Thyroid gland (tissue), 4 donors: ENCODE results near the gene COX6B2. TPM values are rescaled to one million over a fixed set of nuclear protein-coding genes. Genes with fewer than 3 reads are reported as not detected.

Source experiments
- DNase-seq, 2 donors: peaks; one replicate each; pipeline ENCODE4 v3.0.0-alpha.2; 2019
- H3K27ac ChIP-seq, 3 donors: fragments of 200-600 bp; sonication (generic); 1 replicate in 2 of 3; 2 replicates in 1 of 3; pipeline ENCODE4 v1.5.1; 2016 to 2019; ENCODE audit warnings: mild to moderate bottlenecking in 1 of 3, moderate library complexity in 1 of 3
- H3K27me3 ChIP-seq: fragments of 200-600 bp; sonication (generic); one replicate; pipeline ENCODE4 v1.5.1; 2019
- H3K36me3 ChIP-seq, 2 donors: fragments of 200-600 bp; sonication (generic); one replicate each; pipeline ENCODE4 v1.5.1; 2016 to 2019
- H3K4me1 ChIP-seq, 2 donors: fragments of 200-600 bp; sonication (generic); one replicate each; pipeline ENCODE4 v1.5.1; 2017 to 2019
- H3K4me3 ChIP-seq, 3 donors: fragments of 200-600 bp; sonication (generic); replicated peaks in 1 of 3; 1 replicate in 2 of 3; 2 replicates in 1 of 3; pipeline ENCODE4 v1.5.1; 2016; ENCODE audit warnings: mild to moderate bottlenecking in 1 of 3
- H3K9me3 ChIP-seq: fragments of 200-600 bp; sonication (generic); one replicate; pipeline ENCODE4 v1.5.1; 2017
- POLR2A ChIP-seq, 2 donors: fragments of 450-650 bp; IDR thresholded peaks; one replicate each; pipeline ENCODE4 v1.6.1; 2017; ENCODE audit warnings: antibody characterized with exemption in 2 of 2, mild to moderate bottlenecking in 2 of 2, moderate library complexity in 1 of 2
- WGBS, 2 donors: methylation state at CpG; one replicate each; pipeline ENCODE4 v1.1.5; 2017; 5-methylcytosine and 5-hydroxymethylcytosine counted together
- intact Hi-C: fragments of 100-400 bp; cut with DNase I; formaldehyde crosslinking; loops from one replicate; pipeline ENCODE4 v1.15.1; 2023
- total RNA-seq, 4 donors: library from RNA; depleted of rRNA; stranded (reverse); fragments of >200 nt; gene quantifications; one replicate each; pipeline ENCODE4 v1.2.3, GENCODE V29; 2016
- TF ChIP-seq, protein P1 (sequence below), 6 experiments: fragments of 200-600 bp in 3 of 6; fragments of 450-650 bp in 3 of 6; sonication (generic) in 3 of 6; IDR thresholded peaks; one replicate each; pipeline ENCODE4 v1.5.1; 2016 to 2019; ENCODE audit warnings: antibody characterized with exemption in 6 of 6, mild to moderate bottlenecking in 2 of 6, inconsistent platforms in 1 of 6, moderate library complexity in 1 of 6

COX6B2 gene
- total RNA-seq, 4 donors from 2014 or later = 0.94 TPM; not detected in 3

DNA sequence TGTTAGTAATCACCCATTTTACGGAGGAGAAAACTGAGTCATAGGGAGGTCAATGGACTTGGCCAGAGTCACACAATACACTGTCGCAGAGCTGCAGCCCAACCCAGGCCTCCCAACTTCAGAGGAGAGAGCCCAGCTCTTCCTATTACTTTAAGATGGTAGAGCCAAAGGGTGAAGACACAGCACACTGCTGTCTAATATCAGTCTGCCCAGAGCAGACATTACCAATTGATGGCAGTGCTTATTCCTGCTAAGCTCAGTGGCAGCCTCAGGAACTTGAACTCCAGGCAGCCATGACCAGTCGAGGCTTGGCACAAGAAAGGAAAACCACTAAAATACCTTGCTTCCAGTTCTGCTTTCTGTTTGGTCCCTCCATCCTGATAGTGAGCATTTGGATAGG is 47.8 kb downstream of the COX6B2 start:
- no peak for DNase-seq
- H3K27me3 ChIP-seq = no peaks in the 10 kb centered on the region

DNA sequence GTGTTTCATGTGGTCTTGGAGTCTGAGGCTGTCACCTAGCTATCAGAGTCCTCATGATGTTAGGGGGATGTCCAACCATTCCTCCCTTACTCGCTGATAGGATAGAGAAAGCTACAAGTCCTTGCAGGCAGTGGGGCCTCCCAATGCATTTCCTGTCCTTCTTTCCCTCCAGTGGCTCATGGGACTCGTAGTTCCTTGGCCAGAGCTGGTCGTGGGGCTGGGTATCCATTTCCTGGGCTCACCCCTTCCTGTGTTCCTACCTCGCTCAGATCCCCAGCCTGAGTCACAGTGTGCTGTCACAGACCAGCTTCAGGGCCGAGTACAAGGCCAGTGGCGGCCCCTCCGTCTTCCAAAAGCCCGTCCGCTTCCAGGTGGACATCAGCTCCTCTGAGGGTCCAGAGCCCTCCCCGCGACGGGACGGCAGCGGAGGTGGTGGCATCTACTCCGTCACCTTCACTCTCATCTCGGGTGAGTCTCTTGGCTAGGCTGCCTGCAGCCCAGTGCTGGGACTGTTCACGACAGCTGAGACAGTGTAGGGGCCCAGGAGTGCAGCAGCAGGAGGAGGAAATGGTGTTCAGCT is 48.4 kb downstream of the COX6B2 start:
- no peak overlapping the region for H3K4me3 ChIP-seq
- no peak for DNase-seq
- H3K4me1 ChIP-seq = peaks cover 5 to 6% of the 10 kb centered on the region in 2 donors
- TF ChIP-seq, protein P1, sequence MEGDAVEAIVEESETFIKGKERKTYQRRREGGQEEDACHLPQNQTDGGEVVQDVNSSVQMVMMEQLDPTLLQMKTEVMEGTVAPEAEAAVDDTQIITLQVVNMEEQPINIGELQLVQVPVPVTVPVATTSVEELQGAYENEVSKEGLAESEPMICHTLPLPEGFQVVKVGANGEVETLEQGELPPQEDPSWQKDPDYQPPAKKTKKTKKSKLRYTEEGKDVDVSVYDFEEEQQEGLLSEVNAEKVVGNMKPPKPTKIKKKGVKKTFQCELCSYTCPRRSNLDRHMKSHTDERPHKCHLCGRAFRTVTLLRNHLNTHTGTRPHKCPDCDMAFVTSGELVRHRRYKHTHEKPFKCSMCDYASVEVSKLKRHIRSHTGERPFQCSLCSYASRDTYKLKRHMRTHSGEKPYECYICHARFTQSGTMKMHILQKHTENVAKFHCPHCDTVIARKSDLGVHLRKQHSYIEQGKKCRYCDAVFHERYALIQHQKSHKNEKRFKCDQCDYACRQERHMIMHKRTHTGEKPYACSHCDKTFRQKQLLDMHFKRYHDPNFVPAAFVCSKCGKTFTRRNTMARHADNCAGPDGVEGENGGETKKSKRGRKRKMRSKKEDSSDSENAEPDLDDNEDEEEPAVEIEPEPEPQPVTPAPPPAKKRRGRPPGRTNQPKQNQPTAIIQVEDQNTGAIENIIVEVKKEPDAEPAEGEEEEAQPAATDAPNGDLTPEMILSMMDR (IDR thresholded peaks at IDR 0.05) = no peak
- TF ChIP-seq POLR2A (IDR thresholded peaks at IDR 0.05) = no peak
- H3K27ac ChIP-seq = no peak overlapping the region
- no peaks in the 10 kb centered on the region for H3K9me3 ChIP-seq
- intact Hi-C loops = loop anchor here (10.0 kb wide), 2 partner anchors 119 to 199 kb away; no protein-coding TSS in a partner anchor
- 90 to 94% methylated on average over 12 to 17 of the region's 17 CpGs for WGBS, 2 donors
- H3K36me3 ChIP-seq = no peaks in the 10 kb centered on the region
- H3K27me3 ChIP-seq = no peaks in the 10 kb centered on the region

More for the DNA sequence above, 47.8 kb downstream of the COX6B2 start:
- Histone ChIP-seq H3K27ac (no peak overlapping the region), H3K9me3 (no peaks in the 10 kb centered on the region), H3K36me3 (no peaks in the 10 kb centered on the region), H3K4me3 (no peak overlapping the region), H3K4me1 (peaks cover under 1 to 4% of the 10 kb centered on the region in 2 donors)
- intact Hi-C loops = loop anchor here (10.0 kb wide), 2 partner anchors 118 to 198 kb away; no protein-coding TSS in a partner anchor
- no peak for TF ChIP-seq POLR2A (IDR thresholded peaks at IDR 0.05)
- TF ChIP-seq, protein P1 (IDR thresholded peaks at IDR 0.05) = no peak
- 87 to 90% methylated on average over 3 of the region's 3 CpGs for WGBS, 2 donors

DNA sequence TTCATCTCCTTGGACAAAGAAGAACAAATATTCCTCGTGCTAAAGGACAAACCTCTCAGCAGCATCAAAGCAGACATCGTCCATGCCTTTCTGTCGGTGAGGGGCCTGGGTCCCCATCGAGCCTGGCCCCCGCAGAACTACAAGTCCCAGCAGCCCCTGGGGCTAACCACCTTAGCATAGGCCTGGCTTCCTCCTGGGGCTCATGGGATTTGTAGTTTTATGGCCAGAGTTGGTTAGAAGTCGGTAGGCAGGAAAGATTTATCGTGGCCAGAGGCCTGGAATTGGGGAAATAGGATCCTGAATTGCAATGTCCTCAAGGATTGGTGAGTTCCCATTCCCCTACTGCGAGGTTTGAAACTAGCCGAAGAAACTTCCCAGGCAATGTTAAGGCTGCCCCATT is 49.0 kb downstream of the COX6B2 start:
- Histone ChIP-seq H3K4me3 (no peak overlapping the region), H3K9me3 (no peaks in the 10 kb centered on the region), H3K4me1 (peaks cover 5 to 6% of the 10 kb centered on the region in 2 donors), H3K27me3 (no peaks in the 10 kb centered on the region), H3K36me3 (no peaks in the 10 kb centered on the region), H3K27ac (no peak overlapping the region)
- no peak for DNase-seq
- intact Hi-C loops = loop anchor here (10.0 kb wide), 2 partner anchors 119 to 199 kb away; no protein-coding TSS in a partner anchor
- 78 to 89% methylated on average over 9 of the region's 9 CpGs for WGBS, 2 donors
- TF ChIP-seq, protein P1 (IDR thresholded peaks at IDR 0.05) = no peak
- TF ChIP-seq POLR2A (IDR thresholded peaks at IDR 0.05) = no peak

DNA sequence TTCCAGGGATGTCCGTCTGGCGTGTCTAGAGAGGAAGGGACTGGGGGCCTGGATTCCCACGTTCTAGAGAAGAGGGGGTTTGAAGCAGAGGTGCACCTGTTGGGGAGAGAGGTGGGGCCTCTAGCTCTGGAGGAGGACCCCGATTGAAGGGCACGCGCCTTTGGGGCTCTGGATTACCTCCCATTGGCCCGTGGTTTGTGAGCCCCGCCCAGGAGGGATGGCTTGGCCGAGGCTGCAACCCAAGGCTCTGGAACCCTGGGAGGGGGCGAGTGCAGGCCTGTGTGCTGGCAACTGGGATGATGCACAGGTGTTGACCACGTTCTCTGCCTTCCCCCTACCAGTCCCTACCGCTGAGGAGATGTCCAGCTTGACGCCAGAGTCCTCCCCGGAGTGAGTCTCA is 49.5 kb downstream of the COX6B2 start:
- WGBS, 2 donors = 77 to 80% methylated on average over 13 to 14 of the region's 14 CpGs
- Histone ChIP-seq H3K27ac (no peak overlapping the region), H3K36me3 (no peaks in the 10 kb centered on the region), H3K27me3 (no peaks in the 10 kb centered on the region), H3K4me1 (peaks cover 5 to 6% of the 10 kb centered on the region in 2 donors), H3K9me3 (no peaks in the 10 kb centered on the region), H3K4me3 (no peak overlapping the region)
- TF ChIP-seq, protein P1 (IDR thresholded peaks at IDR 0.05) = no peak
- no peak for TF ChIP-seq POLR2A (IDR thresholded peaks at IDR 0.05)
- no peak for DNase-seq
- intact Hi-C loops = loop anchor here (10.0 kb wide), 2 partner anchors 120 to 200 kb away; no protein-coding TSS in a partner anchor

DNA sequence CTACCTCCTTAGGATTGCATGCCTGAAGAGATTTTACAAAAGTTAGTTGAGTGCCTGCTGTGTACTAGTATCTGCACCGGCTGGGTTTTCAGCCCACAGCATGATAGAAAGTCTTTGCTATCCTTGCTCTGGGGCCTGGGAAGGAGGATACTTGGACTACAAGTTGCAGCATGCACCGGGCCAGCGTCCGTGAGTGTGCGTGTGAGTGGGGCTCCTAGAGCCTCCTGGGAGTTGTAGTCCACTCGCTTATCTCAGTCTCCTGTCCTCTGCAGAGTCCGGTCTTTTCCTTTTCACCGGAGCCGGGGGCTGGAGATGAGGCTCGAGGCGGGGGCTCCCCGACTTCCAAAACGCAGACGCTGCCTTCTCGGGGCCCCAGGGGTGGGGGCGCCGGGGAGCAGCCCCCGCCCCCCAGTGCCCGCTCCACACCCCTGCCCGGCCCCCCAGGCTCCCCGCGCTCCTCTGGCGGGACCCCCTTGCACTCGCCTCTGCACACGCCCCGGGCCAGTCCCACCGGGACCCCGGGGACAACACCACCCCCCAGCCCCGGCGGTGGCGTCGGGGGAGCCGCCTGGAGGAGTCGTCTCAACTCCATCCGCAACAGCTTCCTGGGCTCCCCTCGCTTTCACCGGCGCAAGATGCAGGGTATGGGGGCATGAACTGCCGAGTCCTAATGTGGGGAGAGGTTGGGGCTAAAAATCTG is 50.1 kb downstream of the COX6B2 start:
- WGBS, 2 donors = 91% methylated on average over 18 to 27 of the region's 39 CpGs
- Histone ChIP-seq H3K27ac (no peak overlapping the region), H3K36me3 (no peaks in the 10 kb centered on the region), H3K4me1 (peaks cover 5 to 6% of the 10 kb centered on the region in 2 donors), H3K9me3 (no peaks in the 10 kb centered on the region), H3K4me3 (no peak overlapping the region), H3K27me3 (no peaks in the 10 kb centered on the region)
- intact Hi-C loops = loop anchor here (10.0 kb wide), 2 partner anchors 120 to 200 kb away; no protein-coding TSS in a partner anchor
- TF ChIP-seq, protein P1 (IDR thresholded peaks at IDR 0.05) = no peak
- no peak for TF ChIP-seq POLR2A (IDR thresholded peaks at IDR 0.05)
- DNase-seq = no peak
